UCSD-AML1 (cell line): Measurements from ENCODE around the gene BICRAL.
A peak's percentile ranks its signal among the peaks of the same experiment; 100 is the strongest.
"Not testable (repeated sequence)": the region's sequence is repeated elsewhere in the genome, so short reads cannot be mapped to it uniquely, and the experiment has no call there.

Source experiments
- DNase-seq: peaks from one replicate; lab custom pipeline; 2025; ENCODE audit not compliant: unreplicated experiment; lab: John Stamatoyannopoulos, UW

Gene BICRAL, protein sequence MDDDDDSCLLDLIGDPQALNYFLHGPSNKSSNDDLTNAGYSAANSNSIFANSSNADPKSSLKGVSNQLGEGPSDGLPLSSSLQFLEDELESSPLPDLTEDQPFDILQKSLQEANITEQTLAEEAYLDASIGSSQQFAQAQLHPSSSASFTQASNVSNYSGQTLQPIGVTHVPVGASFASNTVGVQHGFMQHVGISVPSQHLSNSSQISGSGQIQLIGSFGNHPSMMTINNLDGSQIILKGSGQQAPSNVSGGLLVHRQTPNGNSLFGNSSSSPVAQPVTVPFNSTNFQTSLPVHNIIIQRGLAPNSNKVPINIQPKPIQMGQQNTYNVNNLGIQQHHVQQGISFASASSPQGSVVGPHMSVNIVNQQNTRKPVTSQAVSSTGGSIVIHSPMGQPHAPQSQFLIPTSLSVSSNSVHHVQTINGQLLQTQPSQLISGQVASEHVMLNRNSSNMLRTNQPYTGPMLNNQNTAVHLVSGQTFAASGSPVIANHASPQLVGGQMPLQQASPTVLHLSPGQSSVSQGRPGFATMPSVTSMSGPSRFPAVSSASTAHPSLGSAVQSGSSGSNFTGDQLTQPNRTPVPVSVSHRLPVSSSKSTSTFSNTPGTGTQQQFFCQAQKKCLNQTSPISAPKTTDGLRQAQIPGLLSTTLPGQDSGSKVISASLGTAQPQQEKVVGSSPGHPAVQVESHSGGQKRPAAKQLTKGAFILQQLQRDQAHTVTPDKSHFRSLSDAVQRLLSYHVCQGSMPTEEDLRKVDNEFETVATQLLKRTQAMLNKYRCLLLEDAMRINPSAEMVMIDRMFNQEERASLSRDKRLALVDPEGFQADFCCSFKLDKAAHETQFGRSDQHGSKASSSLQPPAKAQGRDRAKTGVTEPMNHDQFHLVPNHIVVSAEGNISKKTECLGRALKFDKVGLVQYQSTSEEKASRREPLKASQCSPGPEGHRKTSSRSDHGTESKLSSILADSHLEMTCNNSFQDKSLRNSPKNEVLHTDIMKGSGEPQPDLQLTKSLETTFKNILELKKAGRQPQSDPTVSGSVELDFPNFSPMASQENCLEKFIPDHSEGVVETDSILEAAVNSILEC

GRCh38 chr6:42781796-42782688 lies at the start of gene BICRAL:
TSS of gene BICRAL (plus strand) at chr6:42782052. CDS start at chr6:42822023, 39,971 bp downstream.
- peak; percentile 63 for DNase-seq

GRCh38 chr6:42733867-42734481 lies 47.9 kb upstream of the BICRAL start:
- DNase-seq = not testable (repeated sequence)

GRCh38 chr6:42735976-42736375 lies 45.9 kb upstream of the BICRAL start:
- DNase-seq = no peak

DNA sequence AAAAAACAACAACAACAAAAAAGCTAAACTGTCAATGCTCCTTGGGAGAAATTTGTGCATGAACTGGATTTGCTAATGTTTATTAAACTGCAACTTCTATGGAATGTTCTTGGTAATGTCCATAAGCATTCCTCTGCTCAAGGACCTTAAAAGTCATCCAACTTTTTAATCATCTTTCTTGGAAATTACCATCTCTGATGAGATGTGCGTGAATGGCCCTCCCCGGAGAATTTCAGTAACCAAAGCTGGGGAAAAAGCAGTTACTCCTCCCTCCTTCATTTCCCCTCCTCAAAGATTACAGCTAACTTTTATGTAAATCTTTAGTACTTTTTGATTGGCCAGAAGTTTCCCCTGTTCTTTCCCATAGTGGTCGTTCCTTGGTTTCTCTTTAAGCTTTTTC lies 41.1 kb upstream of the BICRAL start:
- no peak for DNase-seq

GRCh38 chr6:42742116-42742894 lies 39.5 kb upstream of the BICRAL start:
- DNase-seq = no peak

GRCh38 chr6:42744351-42744893 lies 37.4 kb upstream of the BICRAL start:
- DNase-seq = no peak

GRCh38 chr6:42745083-42745639 lies 36.7 kb upstream of the BICRAL start:
- no peak for DNase-seq

DNA sequence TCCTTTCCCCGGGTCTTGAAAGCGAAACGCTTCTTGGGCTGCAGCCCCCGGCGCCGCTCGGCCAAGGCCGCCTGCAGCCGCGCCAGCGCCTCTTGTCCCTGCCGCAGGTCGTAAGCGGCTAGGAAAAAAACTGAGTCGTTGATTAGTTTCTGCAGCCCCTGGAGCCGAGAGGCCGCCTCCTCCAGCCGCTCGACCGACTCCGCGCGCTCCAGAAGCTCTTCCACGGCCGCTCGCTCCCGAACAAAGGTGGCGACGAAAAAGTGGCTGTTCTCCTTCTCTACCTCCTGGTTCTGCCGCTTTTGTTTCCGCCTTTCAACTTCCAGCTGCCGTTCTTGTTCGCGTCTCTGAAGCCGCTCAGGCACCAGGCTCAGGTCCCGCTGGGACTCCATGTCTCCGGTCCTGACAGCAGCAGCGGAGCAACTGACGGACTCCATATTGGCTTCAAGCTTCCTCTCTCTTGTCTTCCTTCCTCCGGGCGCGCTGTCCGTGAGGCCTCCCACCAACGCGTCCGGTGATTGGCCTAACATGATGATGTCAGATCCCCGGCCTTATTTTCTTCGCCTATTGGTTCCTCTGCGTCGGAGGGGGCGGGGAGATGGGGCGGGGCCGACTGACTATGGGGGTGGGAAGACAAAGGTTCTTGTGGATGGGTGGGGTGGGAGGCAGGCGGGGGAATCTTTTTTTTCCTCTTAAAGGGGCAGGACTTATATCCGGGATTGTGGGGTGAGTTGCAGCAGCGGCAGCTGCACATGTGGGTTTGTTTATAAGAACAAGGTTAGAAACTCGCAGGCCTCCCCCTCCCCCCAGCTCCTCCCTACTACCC lies 36.0 kb upstream of the BICRAL start, which contains the start of gene TBCC:
Gene TBCC, minus strand, starts transcription at position 464 of the 823 bp plus-strand sequence. Its CDS starts 30 bp downstream, at position 434.
- DNase-seq = peak; percentile 95

- peak; percentile 94 for DNase-seq
Observed at GRCh38 chr6:42746463-42747391, 35.1 kb upstream of the BICRAL start.

DNA sequence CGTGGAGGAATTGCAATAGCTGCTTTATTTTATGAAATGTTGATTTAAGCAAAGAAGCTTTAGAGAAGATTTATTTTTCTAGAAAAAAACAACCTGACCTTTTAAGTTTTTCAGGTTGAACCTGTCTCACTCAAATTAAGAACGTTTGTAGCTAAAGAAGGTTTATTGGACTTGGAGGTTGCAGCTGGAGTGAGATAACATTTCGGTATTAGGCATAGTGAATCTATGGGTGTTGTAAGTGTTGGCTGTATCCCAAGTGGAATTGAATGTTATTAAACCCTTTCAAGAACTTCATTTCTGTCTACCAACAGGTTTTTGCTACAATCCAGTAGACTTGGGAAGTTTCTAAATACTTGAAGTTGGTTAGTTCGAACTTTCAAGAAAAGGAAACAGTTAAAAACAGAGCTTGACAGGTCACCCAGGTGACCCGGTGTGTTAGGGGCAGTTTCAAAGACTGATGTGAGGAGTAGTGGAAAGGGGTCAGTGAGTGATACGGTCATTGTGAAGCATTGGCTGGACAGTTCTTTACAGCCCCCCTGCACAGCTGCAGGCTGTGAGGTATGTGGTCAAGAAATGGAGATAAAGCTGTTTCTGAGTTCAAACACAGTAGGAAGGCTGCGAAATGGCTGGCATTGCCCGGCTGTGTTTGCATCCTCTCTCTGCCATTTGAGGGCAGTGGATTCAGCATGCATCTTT lies 33.5 kb upstream of the BICRAL start:
- DNase-seq = no peak

DNA sequence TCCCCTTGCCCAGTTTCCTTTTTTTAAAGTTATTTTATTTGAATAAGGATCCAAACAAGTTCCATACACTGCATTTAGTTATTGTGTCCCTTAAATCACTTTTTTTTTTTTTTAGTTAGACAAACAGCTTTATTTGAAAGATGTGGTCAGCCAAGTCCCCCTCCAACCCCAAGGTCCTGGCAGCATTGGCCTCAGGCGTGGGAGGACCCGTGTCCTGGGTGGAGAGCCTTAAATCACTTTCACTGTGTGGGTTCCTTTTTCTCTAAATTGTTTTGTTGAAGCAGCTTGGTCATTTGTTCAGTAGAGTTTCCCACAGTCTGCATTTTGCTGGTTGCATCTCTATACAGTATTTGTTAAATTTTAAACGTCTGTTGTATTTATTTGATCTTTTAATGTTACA lies 30.8 kb upstream of the BICRAL start:
- DNase-seq = no peak

DNA sequence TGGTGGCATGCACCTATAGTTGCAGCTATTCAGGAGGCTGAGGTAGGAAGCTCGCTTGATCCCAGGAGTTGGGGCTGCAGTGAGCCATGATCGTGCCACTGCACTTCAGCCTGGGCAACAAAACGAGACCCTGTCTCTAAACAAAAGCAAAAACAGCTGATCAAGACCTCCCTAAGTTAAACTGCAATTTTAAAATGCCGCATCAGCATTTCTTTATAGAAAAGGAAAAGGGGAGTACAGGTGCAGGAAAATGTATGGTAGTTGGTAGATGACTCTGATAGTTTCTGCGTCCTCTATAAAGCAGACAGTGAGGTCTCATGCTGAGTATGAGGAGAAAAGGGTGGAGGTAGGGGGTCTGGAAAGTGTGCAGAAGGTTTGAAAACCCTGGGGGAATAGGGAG lies 27.1 kb upstream of the BICRAL start:
- no peak for DNase-seq

GRCh38 chr6:42756722-42757121 lies 25.1 kb upstream of the BICRAL start:
- DNase-seq = no peak

- no peak for DNase-seq
Observed at GRCh38 chr6:42758756-42759430, 23.0 kb upstream of the BICRAL start.

GRCh38 chr6:42761287-42762067 lies 20.4 kb upstream of the BICRAL start:
- DNase-seq = no peak
